Activated T-helper 1 cell treated with Interleukin-2 at 50 U/mL for 16 hours (primary cell): Measurements from ENCODE around the gene PAK2.
"Not testable (repeated sequence)": the region's sequence is repeated elsewhere in the genome, so short reads cannot be mapped to it uniquely, and the experiment has no call there.

Experiments
- DNase-seq: peaks from one replicate; pipeline ENCODE4 v3.0.0-alpha.2; 2020; ENCODE audit warnings: low read depth

Gene PAK2

DNA sequence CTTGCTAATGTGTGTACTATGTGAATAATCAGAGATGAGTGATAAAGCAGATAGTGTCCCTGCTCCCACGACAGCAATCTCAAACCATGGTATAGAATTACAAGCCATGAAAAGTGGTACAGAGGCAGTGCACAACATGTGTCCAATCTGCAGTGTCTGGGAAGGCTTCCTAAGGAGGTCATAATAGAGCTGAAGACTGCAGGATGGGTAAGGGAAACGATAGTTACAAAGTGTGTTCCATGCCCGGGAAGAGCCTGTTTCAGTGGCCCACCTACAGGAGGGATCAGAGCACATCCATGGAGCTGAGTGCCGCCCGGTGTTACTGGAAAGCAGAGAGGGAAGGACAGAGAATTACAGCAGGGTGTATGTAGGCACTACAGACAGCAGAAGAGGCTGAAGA lies 48.9 kb downstream of the PAK2 start:
- no peak for DNase-seq

DNA sequence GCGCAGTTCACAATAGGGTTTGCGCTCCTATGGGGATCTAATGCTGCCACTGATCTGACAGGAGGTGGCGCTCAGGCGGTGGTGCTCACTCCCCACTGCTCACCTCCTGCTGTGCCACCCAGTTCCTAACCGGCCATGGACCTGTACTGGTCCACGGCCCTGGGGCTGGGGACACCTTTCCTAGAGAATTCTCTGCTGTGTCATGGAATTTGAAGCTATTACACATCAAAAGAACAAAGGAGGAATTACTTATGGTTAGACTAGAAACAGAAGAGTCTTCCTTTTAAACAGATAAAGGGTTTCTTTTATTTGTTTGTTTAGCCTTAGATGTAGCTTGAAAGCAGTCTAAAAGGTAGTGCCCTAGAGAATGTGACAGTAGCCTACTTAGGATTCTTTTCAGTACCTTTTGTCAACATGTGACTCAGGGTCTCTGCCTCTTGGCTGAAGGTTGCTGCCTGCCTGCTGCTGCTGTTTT lies 50.3 kb downstream of the PAK2 start:
- DNase-seq: no peak

DNA sequence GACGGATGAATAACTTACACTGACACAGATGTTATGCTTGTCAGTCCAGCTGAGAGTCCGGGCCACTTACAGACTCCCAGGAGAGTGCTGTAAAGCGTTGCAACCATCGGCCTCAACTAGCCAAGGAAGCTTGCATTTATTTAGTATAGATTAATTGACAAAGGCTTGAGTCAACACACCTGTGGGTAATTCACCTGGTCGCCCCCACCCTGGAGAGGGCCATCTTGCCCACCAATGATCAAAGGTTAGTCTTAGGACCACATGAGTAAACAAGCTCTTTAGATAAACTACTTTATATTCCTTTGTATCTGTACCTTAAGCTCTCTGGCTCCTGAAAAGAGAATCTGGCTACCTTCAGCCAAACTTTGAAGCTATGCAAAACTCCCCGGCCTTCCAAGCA lies 51.0 kb downstream of the PAK2 start:
- no peak for DNase-seq

DNA sequence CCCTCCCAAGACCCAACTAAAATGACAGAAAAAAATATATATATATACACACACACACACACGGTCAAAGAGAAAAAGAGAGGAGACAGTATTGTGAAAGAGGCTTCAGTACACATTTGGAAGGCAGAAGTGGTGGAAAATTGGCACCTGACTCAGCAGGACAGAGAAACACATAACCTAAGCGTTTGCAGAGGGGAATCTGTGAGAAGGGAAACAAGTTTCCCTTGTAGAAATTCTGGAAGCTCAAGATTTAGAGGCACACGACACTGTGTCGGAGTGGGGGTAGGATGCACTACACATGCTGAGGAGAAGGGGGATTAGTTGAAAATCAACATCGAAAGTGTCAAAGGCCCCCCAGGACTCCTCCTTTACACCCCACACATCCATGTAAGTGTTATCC lies 53.1 kb downstream of the PAK2 start:
- no peak for DNase-seq

DNA sequence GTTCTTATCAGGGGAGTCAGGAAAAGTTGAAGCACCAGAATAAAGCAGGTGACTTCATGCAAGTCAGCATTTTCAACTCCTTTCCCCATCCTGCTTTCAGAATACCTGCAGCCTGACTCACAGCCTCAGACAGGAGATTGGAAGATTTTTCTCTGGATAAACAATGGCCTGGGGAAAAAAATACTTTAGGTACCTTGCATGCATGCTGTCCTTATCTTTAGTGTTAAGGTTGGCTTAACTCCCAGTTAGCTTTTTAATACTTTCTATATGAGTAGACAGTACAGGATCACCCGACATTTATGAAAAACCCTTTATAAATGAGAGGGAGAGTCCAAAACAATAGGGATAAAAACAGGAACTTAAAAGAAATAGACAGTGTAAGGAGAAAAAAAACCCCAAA lies 53.6 kb downstream of the PAK2 start:
- DNase-seq: no peak

DNA sequence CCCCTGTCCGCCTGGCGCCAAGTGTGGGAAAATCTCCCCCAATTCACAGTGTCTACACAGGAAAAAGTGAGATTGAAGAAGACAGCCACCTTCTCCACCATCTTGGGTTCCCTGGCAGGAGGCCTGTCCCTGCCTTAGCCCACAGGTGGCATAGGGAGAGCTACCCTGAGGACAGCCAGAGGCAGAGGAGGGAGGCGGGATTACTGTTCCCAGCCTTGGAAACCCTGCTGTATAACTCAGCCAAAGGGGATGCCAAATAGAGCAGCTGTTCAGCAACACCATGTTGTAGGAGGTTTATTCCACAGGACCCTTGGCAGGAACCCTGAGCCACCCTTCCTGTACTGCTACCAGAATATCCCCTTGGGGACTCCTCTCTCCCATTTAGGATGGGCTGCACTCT lies 54.8 kb downstream of the PAK2 start:
- no peak for DNase-seq

DNA sequence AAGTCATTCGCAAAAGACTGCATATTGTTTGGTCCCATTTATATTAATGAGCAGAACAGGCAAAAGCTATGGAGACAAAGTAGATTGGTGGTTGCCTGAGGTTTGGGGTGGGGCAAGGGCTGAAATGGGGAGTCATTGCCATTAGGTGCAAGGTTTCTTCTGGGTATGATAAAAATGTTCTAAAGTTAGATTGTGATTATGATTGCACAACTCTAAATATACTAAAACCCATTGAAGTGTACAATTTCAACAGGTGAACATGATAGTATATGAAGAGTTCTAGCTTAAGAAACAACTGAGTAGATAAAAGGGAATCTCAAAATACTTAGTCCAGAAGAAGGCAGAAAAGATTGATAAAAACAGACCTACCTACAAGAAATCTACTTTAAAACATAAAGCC lies 56.7 kb downstream of the PAK2 start:
- DNase-seq: no peak

DNA sequence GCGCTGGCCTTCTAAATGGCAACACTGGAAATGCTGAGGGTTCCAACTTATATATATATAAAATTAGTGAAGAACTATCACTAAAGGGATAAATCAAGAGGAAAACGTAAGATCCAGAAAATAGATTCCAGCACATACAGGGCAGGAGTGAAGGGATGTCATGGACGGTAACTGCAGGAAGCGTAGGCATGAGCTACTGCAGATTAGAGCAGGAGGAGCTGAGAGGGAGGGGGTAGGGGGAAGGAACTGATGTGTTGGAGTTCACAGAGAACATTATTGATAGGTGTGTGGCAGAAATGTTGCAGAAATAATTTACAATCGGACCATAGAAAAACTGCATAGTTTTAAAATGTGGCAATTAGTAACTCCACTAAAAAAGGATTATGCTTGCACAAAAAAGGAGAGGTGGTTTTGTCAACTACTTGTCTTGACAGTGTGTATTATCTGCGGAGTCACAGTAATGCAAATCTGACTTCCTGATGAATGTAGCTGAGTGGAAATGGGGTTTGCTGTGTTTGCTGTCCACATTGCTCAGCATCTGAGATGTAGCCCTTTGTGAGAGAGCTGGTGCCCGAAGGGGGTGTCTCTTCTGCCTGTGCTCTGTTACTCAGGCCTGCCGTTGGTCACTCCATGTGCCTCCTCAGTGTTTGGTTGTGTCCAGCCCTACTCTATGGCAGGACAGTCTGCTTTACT lies 61.2 kb downstream of the PAK2 start:
- DNase-seq: no peak

DNA sequence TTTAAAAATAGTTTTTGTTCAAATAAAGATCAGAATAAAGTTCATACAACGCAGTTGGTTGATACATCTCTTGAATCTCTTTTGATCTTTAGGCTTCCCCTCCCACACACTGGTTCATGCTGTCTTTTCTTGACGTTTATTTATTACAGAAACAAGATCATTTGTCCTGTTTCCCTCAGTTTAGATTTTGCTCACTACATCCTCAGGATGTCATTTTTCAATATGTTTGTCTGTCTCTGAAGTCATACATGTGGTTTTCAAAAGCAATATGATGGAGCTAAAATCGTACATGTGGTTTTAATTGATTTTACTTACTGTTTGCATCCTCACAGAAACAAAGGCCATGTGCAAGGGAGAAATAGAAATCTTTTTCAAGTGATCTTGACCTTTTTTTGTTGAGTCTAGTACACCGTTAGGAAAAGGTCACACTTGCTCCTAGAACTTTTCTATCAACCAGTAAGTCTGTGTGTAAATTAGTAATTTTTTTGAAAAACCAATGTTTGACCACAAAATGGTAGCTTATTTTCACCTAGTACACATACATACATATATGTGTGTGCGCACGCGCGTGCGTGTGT lies 64.3 kb downstream of the PAK2 start:
- no peak for DNase-seq

DNA sequence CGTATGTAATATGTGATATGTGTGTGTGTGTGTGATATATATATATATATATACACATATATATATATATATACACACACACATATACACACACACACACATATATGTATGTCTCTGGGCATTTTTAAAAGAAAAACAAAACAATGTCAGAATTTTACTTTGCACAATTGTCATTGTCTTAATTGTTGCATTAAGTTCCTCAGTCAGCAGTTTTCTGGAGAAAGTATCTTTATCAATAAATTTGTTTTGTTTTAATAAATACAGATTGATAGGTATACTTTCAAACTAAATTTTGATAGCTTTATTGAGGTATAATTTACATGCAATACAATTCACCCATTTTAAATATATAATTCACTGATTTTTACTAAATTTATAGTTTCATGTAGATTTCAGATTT lies 65.1 kb downstream of the PAK2 start:
- DNase-seq: no peak

DNA sequence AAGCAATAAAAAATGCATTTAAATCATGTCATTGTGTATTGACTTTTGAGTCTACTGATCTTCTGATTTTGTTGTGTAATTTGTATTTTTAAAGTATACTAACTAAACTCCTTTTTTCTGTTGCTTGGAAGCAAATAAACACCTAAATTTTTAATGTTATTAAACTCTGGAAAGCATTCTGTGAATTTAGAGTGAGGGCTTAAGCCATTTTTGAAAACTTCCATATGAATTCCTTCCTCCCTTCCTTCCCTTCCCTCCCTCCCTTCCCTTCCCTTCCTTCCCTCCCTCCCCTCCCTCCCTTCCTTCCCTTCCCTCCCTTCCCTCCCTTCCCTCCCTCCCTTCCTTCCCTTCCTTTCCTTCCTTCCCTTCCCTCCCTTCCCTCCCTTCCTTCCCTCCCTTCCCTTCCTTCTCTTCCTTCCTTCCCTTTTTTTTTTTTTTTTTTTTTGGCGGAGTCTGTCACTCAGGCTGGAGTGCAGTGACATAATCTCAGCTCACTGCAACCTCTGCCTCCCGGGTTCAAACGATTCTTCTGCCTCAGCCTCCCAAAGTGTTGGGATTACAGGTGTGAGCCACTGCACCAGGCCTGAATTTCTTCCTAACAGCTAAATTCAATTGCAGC lies 71.4 kb downstream of the PAK2 start:
- DNase-seq: no peak

DNA sequence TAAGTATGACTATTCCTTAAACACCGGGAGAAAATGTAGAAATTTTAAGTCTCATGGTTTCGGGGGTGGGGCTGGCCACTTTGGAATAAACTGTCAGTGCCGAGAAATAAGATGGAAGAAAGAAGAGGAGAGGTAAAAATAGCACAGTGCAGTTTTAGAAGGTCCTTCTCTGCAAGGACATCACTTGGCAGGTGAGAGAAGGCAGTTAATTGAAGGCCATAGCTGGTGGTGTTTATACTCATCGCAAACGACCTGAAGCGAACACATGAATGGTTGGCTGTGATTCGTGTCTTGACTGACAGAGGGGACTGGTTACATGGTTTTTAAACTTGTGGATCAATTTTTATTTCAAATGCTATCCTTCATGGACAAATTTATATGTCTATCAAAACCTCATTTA lies 73.2 kb downstream of the PAK2 start:
- DNase-seq: no peak

DNA sequence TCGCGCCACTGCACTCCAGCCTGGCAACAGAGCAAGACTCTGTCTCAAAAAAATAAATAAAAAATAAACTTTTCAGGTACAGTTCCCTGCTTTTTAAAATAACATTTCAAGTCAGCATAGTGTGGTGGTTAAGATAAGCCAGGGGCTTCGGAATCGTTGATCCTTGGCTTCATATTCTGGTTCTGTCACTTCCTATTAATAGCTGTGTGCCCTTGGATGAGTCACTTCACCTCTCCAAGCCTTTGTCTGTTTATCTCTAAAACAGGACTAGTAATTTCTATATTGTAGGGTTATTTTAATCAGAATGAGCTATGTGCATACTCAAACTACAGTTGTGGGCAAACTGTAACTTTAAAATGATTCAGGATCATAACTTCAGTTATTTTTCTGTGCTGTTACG lies 74.2 kb downstream of the PAK2 start:
- no peak for DNase-seq

DNA sequence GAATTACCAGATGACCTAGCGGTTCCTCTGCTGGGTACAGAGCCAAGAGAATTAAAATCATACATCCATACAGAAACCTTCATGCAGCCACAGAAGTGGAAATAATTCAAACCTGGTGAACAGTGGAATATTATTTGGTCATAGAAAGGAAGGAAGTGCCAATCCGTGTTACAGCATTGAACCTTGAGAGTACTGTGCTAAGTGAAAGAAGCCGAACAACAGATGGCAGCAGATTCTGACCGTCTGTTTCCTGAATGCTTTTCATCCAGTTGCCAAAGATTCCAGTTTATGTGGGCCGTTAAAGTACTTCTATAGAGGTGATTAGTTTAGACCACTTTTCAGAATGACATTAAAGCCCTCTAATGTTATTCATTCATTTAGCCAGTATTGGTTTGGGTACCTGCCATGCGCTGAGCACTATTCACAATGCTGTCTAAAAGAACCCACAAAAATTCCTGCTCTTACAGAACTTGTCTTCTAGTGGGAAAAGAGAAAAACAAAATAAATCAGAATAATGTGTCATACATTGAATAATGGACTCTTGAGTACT lies 82.2 kb downstream of the PAK2 start:
- DNase-seq: no peak

DNA sequence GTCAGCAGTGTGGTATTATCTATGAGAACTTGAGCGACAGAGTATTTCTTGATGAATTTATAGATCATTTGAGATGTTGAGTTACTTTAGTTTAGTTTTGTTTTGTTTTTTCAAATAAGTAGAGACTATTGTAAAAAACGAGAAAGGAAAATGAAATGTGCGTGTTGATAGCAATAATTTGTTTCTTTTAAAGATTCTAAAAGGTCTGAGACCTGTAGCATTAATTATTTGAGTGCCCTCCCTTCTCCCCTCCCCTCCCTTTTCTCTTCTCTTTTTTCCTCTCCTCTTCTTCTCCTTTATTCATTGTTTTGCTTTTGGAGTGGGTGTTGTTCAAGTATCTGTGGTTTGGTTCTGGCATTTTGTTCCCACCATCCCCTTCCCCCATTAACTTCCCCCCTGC lies 90.0 kb downstream of the PAK2 start:
- DNase-seq: not testable (repeated sequence)

DNA sequence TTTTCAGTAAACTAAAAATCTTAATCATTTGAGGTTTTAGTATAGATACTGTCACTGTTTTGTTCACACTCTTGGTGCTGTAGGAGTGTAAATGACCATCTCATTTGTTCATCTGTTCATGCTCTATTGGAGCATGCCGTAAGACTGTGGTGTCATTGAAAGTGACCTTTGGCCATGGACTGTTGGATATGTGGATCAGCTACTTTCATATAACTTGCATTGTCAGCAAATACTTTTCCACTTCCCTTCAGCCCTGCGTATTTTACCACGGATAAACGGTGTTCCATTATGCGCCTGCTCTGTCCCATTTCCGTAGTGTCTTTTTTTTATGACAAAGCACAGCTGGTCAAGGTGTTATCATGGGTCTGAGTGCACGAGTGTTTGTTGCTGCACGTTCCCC lies 95.4 kb downstream of the PAK2 start:
- DNase-seq: no peak

DNA sequence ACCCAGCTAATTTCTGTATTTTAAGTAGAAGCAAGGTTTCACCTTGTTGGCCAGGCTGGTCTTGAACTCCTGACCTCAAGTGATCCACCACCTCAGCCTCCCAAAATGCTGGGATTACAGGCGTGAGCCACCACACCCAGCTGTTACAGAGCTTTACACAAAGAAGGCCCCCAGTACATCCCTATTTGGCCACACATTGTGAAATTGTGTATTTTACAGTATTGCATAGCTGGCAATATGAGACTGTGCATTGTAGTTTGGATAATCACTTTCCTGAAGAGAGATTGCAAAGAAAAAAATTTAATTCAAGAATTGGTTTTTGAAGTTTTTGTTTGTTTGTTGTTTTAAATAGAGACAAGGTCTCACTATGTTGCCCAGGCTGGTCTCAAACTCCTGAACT lies 97.0 kb downstream of the PAK2 start:
- not testable (repeated sequence) for DNase-seq

DNA sequence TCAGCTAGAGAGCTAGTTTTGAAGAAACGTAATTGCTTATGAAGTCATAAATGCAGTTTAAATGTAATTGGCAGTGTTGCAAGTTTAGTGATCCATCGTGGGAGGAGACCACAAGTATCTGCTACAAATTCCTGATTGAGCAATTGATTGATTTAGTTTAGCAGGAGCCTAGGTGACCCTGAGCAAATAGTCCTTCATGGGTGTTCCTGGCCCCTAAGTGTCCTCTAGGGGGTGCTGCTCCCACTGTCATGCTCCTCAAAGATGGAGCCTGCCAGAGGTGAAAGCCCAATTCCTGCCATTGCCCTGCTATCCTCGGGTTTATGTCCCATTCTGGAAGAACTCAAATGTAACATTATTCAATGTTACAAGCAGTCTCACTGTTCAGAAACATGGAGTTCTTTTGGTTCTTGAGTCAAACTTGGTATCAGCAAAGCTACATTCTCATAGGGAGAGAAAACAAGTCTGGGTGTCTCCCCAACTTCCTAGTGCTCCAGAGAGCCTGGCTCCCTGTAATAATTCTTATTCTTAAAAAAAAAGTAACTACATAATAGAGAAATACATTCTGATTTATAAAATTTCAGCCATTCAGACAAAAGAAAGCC lies 98.3 kb downstream of the PAK2 start:
- peak; percentile 41 for DNase-seq

DNA sequence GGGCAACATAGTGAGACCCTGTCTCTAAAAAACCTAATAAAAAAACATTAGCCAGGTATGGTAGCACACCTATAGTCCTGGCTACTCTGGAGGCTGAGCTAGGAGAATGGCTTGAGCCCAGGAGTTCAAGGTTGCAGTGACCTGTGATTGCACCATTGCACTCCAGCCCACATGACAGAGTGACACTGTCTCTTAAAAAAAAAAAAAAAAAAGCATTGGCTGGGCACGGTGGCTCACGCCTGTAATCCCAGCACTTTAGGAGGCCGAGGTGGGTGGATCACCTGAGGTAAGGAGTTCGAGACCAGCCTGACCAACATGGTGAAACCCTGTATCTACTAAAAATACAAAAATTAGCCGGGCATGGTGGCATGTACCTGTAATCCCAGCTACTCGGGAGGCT lies 99.7 kb downstream of the PAK2 start:
- not testable (repeated sequence) for DNase-seq

DNA sequence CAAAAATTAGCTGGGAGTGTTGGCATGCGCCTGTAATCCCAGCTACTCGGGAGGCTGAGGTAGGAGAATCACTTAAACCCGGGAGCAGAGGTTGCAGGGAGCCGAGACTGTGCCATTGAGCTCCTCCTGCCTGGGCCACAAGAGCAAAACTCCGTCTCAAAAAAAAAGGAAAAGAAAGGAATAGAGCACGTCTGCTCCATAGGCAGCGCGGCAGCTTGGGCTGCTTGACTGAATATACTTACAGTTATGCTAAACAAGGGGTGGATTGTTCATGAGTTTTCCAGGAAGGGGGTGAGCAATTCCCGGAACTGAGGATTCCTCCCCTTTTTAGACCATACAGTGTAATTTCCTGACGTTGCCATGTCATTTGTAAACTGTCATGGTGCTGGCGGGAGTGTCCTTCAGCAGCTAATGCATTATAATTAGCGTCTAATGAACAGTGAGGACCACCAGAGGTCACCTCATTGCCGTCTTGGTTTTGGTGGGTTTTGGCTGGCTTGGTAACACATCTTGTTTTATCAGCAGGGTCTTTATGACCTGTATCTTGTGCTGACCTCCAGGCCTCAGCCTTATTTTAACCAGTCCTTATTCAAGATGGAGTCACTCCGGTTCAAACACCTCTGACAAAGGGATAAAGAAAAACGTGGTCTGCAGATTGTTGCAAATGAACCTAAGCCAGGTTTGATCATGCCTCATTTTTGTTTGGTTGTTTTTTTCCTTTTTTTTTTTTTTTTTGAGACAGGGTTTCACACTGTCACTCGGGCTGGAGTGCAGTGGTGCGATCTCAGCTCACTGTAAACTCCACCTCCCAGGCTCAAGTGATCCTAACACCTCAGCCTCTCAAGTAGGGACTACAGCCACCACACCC lies 103.1 kb downstream of the PAK2 start:
- no peak for DNase-seq

DNA sequence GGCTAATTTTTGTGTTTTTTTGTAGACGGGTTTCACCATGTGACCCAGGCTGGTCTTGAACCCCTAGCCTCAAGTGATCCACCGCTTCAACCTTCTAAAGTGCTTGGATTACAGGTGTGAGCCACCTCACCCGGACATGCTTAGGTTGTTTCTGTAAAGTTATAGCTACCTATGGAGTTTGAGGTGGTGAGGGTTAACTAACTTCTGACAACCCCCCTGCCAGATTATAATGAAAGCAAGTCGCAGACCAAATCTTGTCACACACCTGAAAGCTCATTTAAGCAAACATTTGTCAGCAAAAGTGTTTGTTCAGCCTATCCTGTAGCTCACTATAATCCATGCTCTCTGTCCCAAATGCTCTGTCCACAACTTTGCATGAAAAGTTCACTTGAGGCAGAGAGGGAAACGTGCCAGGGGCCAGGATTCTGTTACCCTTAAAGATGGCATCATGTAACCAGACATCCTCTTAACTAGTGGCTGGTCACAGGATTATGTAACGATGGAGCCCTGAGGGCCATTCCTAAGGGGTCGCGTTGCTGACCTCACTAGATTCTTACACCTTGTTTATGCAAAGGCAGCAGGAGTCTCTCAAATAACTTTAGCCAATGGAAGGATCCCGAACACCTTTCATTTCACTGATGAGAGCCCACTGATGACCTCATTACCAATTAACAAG lies 103.9 kb downstream of the PAK2 start:
- DNase-seq: no peak
